ENCODE measurements around the gene CENPVL3. TPM values are rescaled to one million over a fixed set of nuclear protein-coding genes. Genes with fewer than 3 reads are reported as not detected.

The CENPVL3 gene
- total and polyA plus RNA-seq, 2 of the 4 experiments (the other 2 are of a cell fraction) = not detected

DNA sequence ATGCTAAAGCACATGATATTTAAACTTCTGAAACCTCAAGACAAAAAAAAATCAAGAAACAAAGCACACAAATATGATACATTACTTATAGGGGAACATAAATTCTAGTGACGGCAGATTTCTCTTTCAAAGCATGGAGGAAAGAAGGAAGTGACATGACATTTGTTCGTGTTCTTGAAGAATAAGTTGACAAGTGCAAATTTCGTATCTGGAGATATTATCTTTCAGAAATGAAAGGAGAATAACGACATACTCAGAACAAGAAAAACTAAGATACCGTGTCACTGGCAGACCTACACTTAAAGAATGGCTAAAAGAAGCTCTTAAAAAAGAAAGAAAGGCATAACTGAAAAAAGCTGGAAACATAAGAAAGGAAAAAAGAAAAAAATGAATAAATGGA, 47.3 kb upstream of the CENPVL3 start:
- ATAC-seq (ENCODE audit: low read depth) = no peak
- CTCF ChIA-PET = interaction anchor here (0.5 kb wide), 1 partner anchor 592 kb away, joined by 4 read pairs; no protein-coding TSS in a partner anchor
- H3K14ac ChIP-seq (replicated peaks; ENCODE audit: low read depth, low read length) = no peak overlapping the region
- H2BK5ac ChIP-seq (ENCODE audit: low read depth, low read length, poor library complexity, severe bottlenecking) = no peak overlapping the region
- H3K9me3 ChIP-seq (ENCODE audit: control insufficient read depth, insufficient read depth, low read length) = no peaks in the 10 kb centered on the region
- TF ChIP-seq RCOR1 (IDR thresholded peaks at IDR 0.05; ENCODE audit: insufficient replicate concordance, low read length) (no peak), SMC3 (IDR thresholded peaks at IDR 0.05; ENCODE audit: low read depth, low read length) (no peak)
- no peaks in the 10 kb centered on the region for H3K4me1 ChIP-seq (ENCODE audit: control insufficient read depth, insufficient read depth, low read length)
- H4K8ac ChIP-seq (ENCODE audit: low read depth in 2 of 2, low read length in 2 of 2) = no peak overlapping the region
- H2BK15ac ChIP-seq (ENCODE audit: low read depth, low read length) = no peak overlapping the region
- H2AK9ac ChIP-seq (replicated peaks; ENCODE audit: low read depth, low read length, poor library complexity) = no peak overlapping the region
- H4K91ac ChIP-seq (ENCODE audit: insufficient read depth, low read depth, low read length) = no peak overlapping the region
- H3K79me1 ChIP-seq (ENCODE audit: low read depth in 1 of 2, low read length in 2 of 2) = no peaks in the 10 kb centered on the region
- no peak overlapping the region for H3K56ac ChIP-seq (ENCODE audit: extremely low read depth, insufficient read depth, low read length)
- no peak overlapping the region for H4K5ac ChIP-seq (ENCODE audit: low read depth, low read length)
- H2AK5ac ChIP-seq (ENCODE audit: low read depth, low read length) = no peak overlapping the region
- POLR2A ChIA-PET (ENCODE audit: unreplicated experiment) = no interaction called here
- in situ Hi-C loops (cut with MboI; ENCODE audit: low sequenced_read_pairs) (no loop called here), intact Hi-C loops (cut with micrococcal nuclease) (no loop called here), dilution Hi-C loops (cut with HindIII; ENCODE audit: low sequenced_read_pairs, unreplicated experiment) (no loop called here)
- no peak overlapping the region for H3K9ac ChIP-seq (ENCODE audit: low read depth, low read length)
- no peaks in the 10 kb centered on the region for H3K36me3 ChIP-seq (ENCODE audit: control insufficient read depth, insufficient read depth, low read length)
- no peak overlapping the region for H3K27ac ChIP-seq (ENCODE audit: insufficient read depth, low read length)
- H3K27me3 ChIP-seq (ENCODE audit: control insufficient read depth, insufficient read depth, low read length) = peaks cover 3% of the 10 kb centered on the region; the same call in 1 of the 2 replicates
- no peak overlapping the region for H2BK20ac ChIP-seq (ENCODE audit: low read depth, low read length)
- H4K20me1 ChIP-seq (ENCODE audit: insufficient read depth, low read length) = no peaks in the 10 kb centered on the region
- H3K23ac ChIP-seq (ENCODE audit: low read depth, low read length) = no peak overlapping the region
- no CpG with 5 or more reads among the region's 5 CpGs for WGBS, 2 experiments (ENCODE audit: extremely low coverage in 2 of 2, insufficient read length in 1 of 2)
- H3K4ac ChIP-seq (ENCODE audit: low read depth, low read length) = no peak overlapping the region
- H3K9me1 ChIP-seq (ENCODE audit: insufficient read depth, low read length) = no peaks in the 10 kb centered on the region
- H2BK120ac ChIP-seq (ENCODE audit: low read depth, low read length) = no peak overlapping the region
- no peak overlapping the region for H2AFZ ChIP-seq (replicated peaks; ENCODE audit: low read length, poor library complexity)
- DNase-seq = no peak
- no peak overlapping the region for H3K18ac ChIP-seq (ENCODE audit: low read depth, low read length)
- H3K4me2 ChIP-seq (ENCODE audit: low read depth, low read length) = no peak overlapping the region
- no TSS peak for BruUV-seq (replicated peaks)
- no peak overlapping the region for H3K4me3 ChIP-seq (ENCODE audit: insufficient read depth, low read depth, low read length)

Data from IMR-90 (cell line).